ENCODE results near the gene PADI2.
A peak's percentile ranks its signal among the peaks of the same experiment; 100 is the strongest.

Gene PADI2

DNA sequence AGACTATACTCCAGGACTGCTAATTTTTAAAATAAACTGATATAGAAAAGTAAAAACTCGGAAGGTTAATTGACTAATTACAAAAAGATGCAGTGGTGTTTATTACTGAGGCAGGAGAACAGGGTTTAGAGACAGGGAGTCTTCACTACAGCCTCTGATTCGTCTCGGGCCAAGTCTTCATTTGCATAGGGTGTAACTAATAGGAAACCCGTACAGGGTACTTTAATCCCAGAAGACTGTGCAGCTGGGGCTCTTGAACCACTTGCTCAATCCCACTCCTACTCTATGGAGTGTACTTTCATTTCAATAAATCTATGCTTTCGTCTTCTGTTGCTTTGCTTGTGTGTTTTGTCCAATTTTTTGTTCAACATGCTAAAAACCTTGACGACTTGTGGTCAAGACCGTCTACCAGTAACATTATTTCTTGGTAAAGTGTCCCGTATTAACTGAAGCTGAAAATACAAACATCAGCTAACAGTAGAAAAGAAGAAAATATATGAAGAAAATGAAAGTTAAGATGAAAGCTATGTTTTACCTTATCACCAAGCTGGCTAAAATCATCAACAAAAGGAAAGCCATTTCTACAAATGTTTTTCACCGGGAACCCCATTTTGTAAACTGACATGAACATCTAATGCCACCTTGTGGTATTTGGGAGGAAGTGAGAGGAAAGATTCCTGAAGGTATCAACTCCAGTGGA, 73.5 kb downstream of the PADI2 start:
- 47% methylated on average over 3 of the region's 9 CpGs for WGBS (ENCODE audit: insufficient coverage)
- H3K27me3 ChIP-seq (replicated peaks in 2 of 5; ENCODE audit: control insufficient read depth in 4 of 5, insufficient read depth in 5 of 5, low read length in 4 of 5), result no peaks in the 10 kb centered on the region
- CTCF ChIA-PET, result interaction anchor here (0.6 to 11.0 kb wide), 17 partner anchors 13 to 428 kb away, joined by 3 to 167 read pairs (median 3); partner anchors contain the start of gene ATP13A2
- no peaks in the 10 kb centered on the region for H3K9me3 ChIP-seq (ENCODE audit: control extremely low read depth in 1 of 5, control insufficient read depth in 4 of 5, insufficient read depth in 2 of 5, low read depth in 1 of 5, low read length in 4 of 5)
- POLR2A ChIA-PET, result interaction anchor here (0.6 kb wide), 1 partner anchor 354 kb away, joined by 3 read pairs; no protein-coding TSS in a partner anchor
- peak; percentile 59 to 75 (median 70) for DNase-seq
- H3K27ac ChIP-seq (ENCODE audit: insufficient read depth in 1 of 2, low read depth in 1 of 2, low read length in 2 of 2, poor library complexity in 1 of 2, severe bottlenecking in 2 of 2), result no peak overlapping the region
- H3K4me3 ChIP-seq (ENCODE audit: control insufficient read depth in 1 of 7, extremely low read depth in 1 of 7, insufficient read depth in 4 of 7, low read depth in 2 of 7, low read length in 6 of 7), result peak overlapping the region in 2 of 7 experiments; percentile 28 to 52
- H3K36me3 ChIP-seq (ENCODE audit: control insufficient read depth in 4 of 4, insufficient read depth in 4 of 4, low read length in 3 of 4), result peaks cover 0 to 47% (median 39%) of the 10 kb centered on the region in 4 experiments
- H3K4me1 ChIP-seq (ENCODE audit: control extremely low read depth in 1 of 4, control insufficient read depth in 4 of 4, insufficient read depth in 4 of 4, low read length in 3 of 4), result peaks cover 0 to 4% (median 0%) of the 10 kb centered on the region in 4 experiments

DNA sequence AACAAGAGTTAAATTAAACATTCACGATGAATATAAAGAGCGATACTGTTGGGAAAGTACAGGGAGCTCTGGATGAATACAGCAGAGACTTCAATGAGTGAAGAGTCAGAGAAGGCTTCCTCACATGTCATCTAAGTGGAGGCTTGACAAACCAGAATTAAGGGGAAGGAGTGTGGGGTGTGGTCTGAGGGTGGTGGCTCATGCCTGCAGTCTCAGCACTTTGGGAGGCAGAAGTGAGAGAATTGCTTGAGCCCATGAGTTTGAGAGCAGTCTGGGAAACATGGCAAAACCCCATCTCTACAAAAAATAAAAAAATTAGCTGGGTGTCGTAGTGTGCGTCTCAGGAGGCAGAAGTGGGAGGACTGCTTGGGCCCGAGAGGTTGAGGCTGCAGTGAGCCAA, 74.1 kb downstream of the PADI2 start:
- Histone ChIP-seq H3K27me3 (replicated peaks in 2 of 5; ENCODE audit: control insufficient read depth in 4 of 5, insufficient read depth in 5 of 5, low read length in 4 of 5) (no peaks in the 10 kb centered on the region), H3K36me3 (ENCODE audit: control insufficient read depth in 4 of 4, insufficient read depth in 4 of 4, low read length in 3 of 4) (peaks cover 0 to 51% (median 39%) of the 10 kb centered on the region in 4 experiments), H3K27ac (ENCODE audit: insufficient read depth in 1 of 2, low read depth in 1 of 2, low read length in 2 of 2, poor library complexity in 1 of 2, severe bottlenecking in 2 of 2) (no peak overlapping the region), H3K4me1 (ENCODE audit: control extremely low read depth in 1 of 4, control insufficient read depth in 4 of 4, insufficient read depth in 4 of 4, low read length in 3 of 4) (peaks cover 0 to 4% (median 0%) of the 10 kb centered on the region in 4 experiments), H3K9me3 (ENCODE audit: control extremely low read depth in 1 of 5, control insufficient read depth in 4 of 5, insufficient read depth in 2 of 5, low read depth in 1 of 5, low read length in 4 of 5) (no peaks in the 10 kb centered on the region), H3K4me3 (ENCODE audit: control insufficient read depth in 1 of 7, extremely low read depth in 1 of 7, insufficient read depth in 4 of 7, low read depth in 2 of 7, low read length in 6 of 7) (no peak overlapping the region)
- ChIA-PET POLR2A (interaction anchor here (0.8 kb wide), 1 partner anchor 26 kb away, joined by 3 read pairs; no protein-coding TSS in a partner anchor), CTCF (interaction anchor here (1.1 to 11.0 kb wide), 11 partner anchors 12 to 95 kb away, joined by 3 to 167 read pairs (median 4); partner anchors contain the start of gene ATP13A2)
- no peak for DNase-seq
- 85% methylated on average over 2 of the region's 5 CpGs for WGBS (ENCODE audit: insufficient coverage)

DNA sequence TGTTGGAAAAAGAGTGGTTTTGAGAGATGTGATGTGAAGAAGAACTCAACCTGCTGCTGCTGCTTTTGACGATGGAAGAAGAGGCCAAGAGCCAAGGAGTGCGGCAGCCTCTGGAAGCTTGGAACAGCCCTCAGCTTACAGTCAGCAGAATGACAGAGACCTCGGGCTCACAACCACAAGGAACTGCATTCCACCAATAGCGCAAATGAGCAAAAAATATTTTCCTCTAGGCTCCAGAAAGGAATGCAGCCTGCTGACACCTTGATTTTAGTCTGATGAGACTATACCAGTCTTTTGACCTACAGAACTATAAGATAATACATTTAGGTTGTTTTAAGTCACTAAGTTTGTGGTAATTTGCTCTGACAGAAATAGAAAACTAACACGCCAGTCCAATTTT, 75.6 kb downstream of the PADI2 start:
- H3K27ac ChIP-seq (ENCODE audit: insufficient read depth in 1 of 2, low read depth in 1 of 2, low read length in 2 of 2, poor library complexity in 1 of 2, severe bottlenecking in 2 of 2), result no peak overlapping the region
- H3K9me3 ChIP-seq (ENCODE audit: control extremely low read depth in 1 of 5, control insufficient read depth in 4 of 5, insufficient read depth in 2 of 5, low read depth in 1 of 5, low read length in 4 of 5), result no peaks in the 10 kb centered on the region
- no peaks in the 10 kb centered on the region for H3K27me3 ChIP-seq (replicated peaks in 2 of 5; ENCODE audit: control insufficient read depth in 4 of 5, insufficient read depth in 5 of 5, low read length in 4 of 5)
- H3K4me1 ChIP-seq (ENCODE audit: control extremely low read depth in 1 of 4, control insufficient read depth in 4 of 4, insufficient read depth in 4 of 4, low read length in 3 of 4), result peaks cover 0 to 4% (median 0%) of the 10 kb centered on the region in 4 experiments
- DNase-seq, result no peak
- ChIA-PET CTCF (interaction anchor here (7.3 to 11.0 kb wide), 2 partner anchors 82 to 94 kb away, joined by 101 to 167 read pairs; no protein-coding TSS in a partner anchor), POLR2A (no interaction called here)
- WGBS (ENCODE audit: insufficient coverage), result 85% methylated on average over 3 of the region's 5 CpGs
- H3K4me3 ChIP-seq (ENCODE audit: control insufficient read depth in 1 of 7, extremely low read depth in 1 of 7, insufficient read depth in 4 of 7, low read depth in 2 of 7, low read length in 6 of 7), result no peak overlapping the region
- peaks cover 0 to 53% (median 40%) of the 10 kb centered on the region in 4 experiments for H3K36me3 ChIP-seq (ENCODE audit: control insufficient read depth in 4 of 4, insufficient read depth in 4 of 4, low read length in 3 of 4)

DNA sequence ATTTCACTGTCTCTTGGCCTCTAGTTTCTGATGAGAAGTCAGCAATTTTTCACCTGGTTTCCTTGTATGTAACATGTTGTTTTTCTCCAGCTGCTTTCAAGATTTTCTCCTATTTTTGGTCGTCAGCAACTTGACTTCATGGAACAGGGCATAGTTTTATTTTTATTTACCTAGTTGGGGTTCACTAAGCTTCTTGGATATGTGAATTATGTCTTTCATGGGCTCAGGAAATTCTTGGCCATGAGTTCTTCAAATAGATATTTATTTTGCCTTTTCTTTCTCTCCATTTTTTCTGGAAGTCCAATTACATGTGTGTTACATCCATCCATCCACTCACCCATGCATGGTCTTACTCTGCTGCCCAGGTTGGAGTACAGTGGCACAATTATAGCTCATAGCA, 79.1 kb downstream of the PADI2 start:
- H3K27ac ChIP-seq (ENCODE audit: insufficient read depth in 1 of 2, low read depth in 1 of 2, low read length in 2 of 2, poor library complexity in 1 of 2, severe bottlenecking in 2 of 2), result peak overlapping the region in 1 of 2 experiments; percentile 3
- POLR2A ChIA-PET, result interaction anchor here (0.7 kb wide), 1 partner anchor 93 kb away, joined by 3 read pairs; no protein-coding TSS in a partner anchor
- WGBS (ENCODE audit: insufficient coverage), result 100% methylated on average over 1 of the region's 1 CpG

DNA sequence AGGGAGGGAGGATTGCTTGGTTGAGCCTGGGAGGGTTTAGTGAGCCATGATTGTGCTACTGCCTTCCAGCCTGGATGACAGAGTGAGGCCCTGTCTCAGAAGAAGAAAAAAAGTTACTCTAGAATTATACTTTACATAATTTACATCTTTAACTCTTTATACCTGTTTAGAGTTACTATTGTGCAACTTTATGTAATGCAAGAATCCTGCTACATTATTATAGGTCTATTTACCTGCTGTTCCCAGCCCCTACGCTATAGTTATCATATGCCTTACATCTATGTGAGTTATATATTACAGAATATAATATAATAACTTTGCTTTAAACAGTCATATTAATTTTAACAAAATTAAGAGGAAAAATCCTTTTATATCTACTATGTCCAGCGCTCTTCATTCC, 79.7 kb downstream of the PADI2 start:
- 100% methylated on average over 1 of the region's 2 CpGs for WGBS (ENCODE audit: insufficient coverage)
- no peak overlapping the region for H3K4me3 ChIP-seq (ENCODE audit: control insufficient read depth in 1 of 7, extremely low read depth in 1 of 7, insufficient read depth in 4 of 7, low read depth in 2 of 7, low read length in 6 of 7)
- no peak for DNase-seq
- H3K36me3 ChIP-seq (ENCODE audit: control insufficient read depth in 4 of 4, insufficient read depth in 4 of 4, low read length in 3 of 4), result peaks cover 0 to 56% (median 34%) of the 10 kb centered on the region in 4 experiments
- H3K4me1 ChIP-seq (ENCODE audit: control extremely low read depth in 1 of 4, control insufficient read depth in 4 of 4, insufficient read depth in 4 of 4, low read length in 3 of 4), result no peaks in the 10 kb centered on the region
- H3K27ac ChIP-seq (ENCODE audit: insufficient read depth in 1 of 2, low read depth in 1 of 2, low read length in 2 of 2, poor library complexity in 1 of 2, severe bottlenecking in 2 of 2), result no peak overlapping the region
- no peaks in the 10 kb centered on the region for H3K9me3 ChIP-seq (ENCODE audit: control extremely low read depth in 1 of 5, control insufficient read depth in 4 of 5, insufficient read depth in 2 of 5, low read depth in 1 of 5, low read length in 4 of 5)
- ChIA-PET CTCF (interaction anchor here (1.2 kb wide), 1 partner anchor 37 kb away, joined by 3 read pairs; no protein-coding TSS in a partner anchor), POLR2A (no interaction called here)
- H3K27me3 ChIP-seq (replicated peaks in 2 of 5; ENCODE audit: control insufficient read depth in 4 of 5, insufficient read depth in 5 of 5, low read length in 4 of 5), result no peaks in the 10 kb centered on the region

More for the DNA sequence above, 79.1 kb downstream of the PADI2 start:
- H3K4me1 ChIP-seq (ENCODE audit: control extremely low read depth in 1 of 4, control insufficient read depth in 4 of 4, insufficient read depth in 4 of 4, low read length in 3 of 4), result no peaks in the 10 kb centered on the region
- H3K27me3 ChIP-seq (replicated peaks in 2 of 5; ENCODE audit: control insufficient read depth in 4 of 5, insufficient read depth in 5 of 5, low read length in 4 of 5), result no peaks in the 10 kb centered on the region
- no peaks in the 10 kb centered on the region for H3K9me3 ChIP-seq (ENCODE audit: control extremely low read depth in 1 of 5, control insufficient read depth in 4 of 5, insufficient read depth in 2 of 5, low read depth in 1 of 5, low read length in 4 of 5)
- DNase-seq, result no peak
- no peak overlapping the region for H3K4me3 ChIP-seq (ENCODE audit: control insufficient read depth in 1 of 7, extremely low read depth in 1 of 7, insufficient read depth in 4 of 7, low read depth in 2 of 7, low read length in 6 of 7)
- CTCF ChIA-PET, result interaction anchor here (1.2 to 11.0 kb wide), 3 partner anchors 37 to 88 kb away, joined by 3 to 167 read pairs (median 3); no protein-coding TSS in a partner anchor
- peaks cover 0 to 57% (median 38%) of the 10 kb centered on the region in 4 experiments for H3K36me3 ChIP-seq (ENCODE audit: control insufficient read depth in 4 of 4, insufficient read depth in 4 of 4, low read length in 3 of 4)

DNA sequence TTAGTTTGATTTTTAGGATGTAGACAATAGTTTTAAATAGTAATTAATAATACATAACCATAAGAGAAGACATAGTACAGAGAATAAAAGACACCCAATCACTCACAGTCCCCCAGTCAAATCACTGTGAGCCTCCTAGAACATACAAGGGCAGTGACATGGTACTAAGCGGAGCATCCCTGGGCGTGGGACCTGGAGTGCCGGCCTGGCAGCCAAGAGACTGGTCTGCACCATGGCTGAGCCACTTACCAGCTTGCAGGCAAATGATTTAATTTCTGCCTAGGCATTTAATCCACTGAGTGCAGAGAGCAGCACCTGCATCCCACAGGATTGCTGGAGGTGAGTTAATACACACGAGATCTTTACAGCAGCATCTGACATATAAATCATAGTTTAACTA, 85.8 kb downstream of the PADI2 start:
- no peak for DNase-seq
- Histone ChIP-seq H3K36me3 (ENCODE audit: control insufficient read depth in 4 of 4, insufficient read depth in 4 of 4, low read length in 3 of 4) (peaks cover 8 to 48% (median 32%) of the 10 kb centered on the region in 4 experiments), H3K27me3 (replicated peaks in 2 of 5; ENCODE audit: control insufficient read depth in 4 of 5, insufficient read depth in 5 of 5, low read length in 4 of 5) (no peaks in the 10 kb centered on the region), H3K4me3 (ENCODE audit: control insufficient read depth in 1 of 7, extremely low read depth in 1 of 7, insufficient read depth in 4 of 7, low read depth in 2 of 7, low read length in 6 of 7) (no peak overlapping the region), H3K4me1 (ENCODE audit: control extremely low read depth in 1 of 4, control insufficient read depth in 4 of 4, insufficient read depth in 4 of 4, low read length in 3 of 4) (no peaks in the 10 kb centered on the region), H3K27ac (ENCODE audit: insufficient read depth in 1 of 2, low read depth in 1 of 2, low read length in 2 of 2, poor library complexity in 1 of 2, severe bottlenecking in 2 of 2) (no peak overlapping the region), H3K9me3 (ENCODE audit: control extremely low read depth in 1 of 5, control insufficient read depth in 4 of 5, insufficient read depth in 2 of 5, low read depth in 1 of 5, low read length in 4 of 5) (no peaks in the 10 kb centered on the region)
- ChIA-PET POLR2A (no interaction called here), CTCF (interaction anchor here (1.0 to 4.3 kb wide), 5 partner anchors 12 to 413 kb away, joined by 3 to 17 read pairs (median 4); no protein-coding TSS in a partner anchor)
- 100% methylated on average over 4 of the region's 4 CpGs for WGBS (ENCODE audit: insufficient coverage)

DNA sequence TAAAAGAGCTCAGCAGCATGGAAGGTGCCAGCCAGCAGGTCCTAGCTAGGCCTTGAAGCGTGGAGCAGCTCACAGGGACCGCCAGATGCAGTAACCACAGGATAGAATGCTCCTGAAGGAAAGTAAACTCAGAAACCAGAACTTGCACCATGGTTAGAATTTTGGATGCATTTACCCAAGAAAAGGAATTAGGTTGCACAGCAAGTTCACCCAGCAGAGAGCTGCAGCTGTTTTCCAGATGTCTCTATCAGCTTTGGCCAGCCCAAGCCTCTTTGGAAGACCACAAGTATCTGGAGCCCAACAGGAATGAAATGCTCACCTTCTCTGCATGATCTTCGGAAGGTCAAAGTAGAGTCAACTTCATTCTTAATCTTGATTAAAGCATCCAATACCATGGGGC, 86.5 kb downstream of the PADI2 start:
- no peaks in the 10 kb centered on the region for H3K9me3 ChIP-seq (ENCODE audit: control extremely low read depth in 1 of 5, control insufficient read depth in 4 of 5, insufficient read depth in 2 of 5, low read depth in 1 of 5, low read length in 4 of 5)
- no peaks in the 10 kb centered on the region for H3K4me1 ChIP-seq (ENCODE audit: control extremely low read depth in 1 of 4, control insufficient read depth in 4 of 4, insufficient read depth in 4 of 4, low read length in 3 of 4)
- no peak for DNase-seq
- H3K27ac ChIP-seq (ENCODE audit: insufficient read depth in 1 of 2, low read depth in 1 of 2, low read length in 2 of 2, poor library complexity in 1 of 2, severe bottlenecking in 2 of 2), result no peak overlapping the region
- WGBS (ENCODE audit: insufficient coverage), result 100% methylated on average over 2 of the region's 3 CpGs
- ChIA-PET CTCF (interaction anchor here (1.0 to 4.3 kb wide), 4 partner anchors 11 to 412 kb away, joined by 3 to 17 read pairs (median 8); no protein-coding TSS in a partner anchor), POLR2A (no interaction called here)
- H3K4me3 ChIP-seq (ENCODE audit: control insufficient read depth in 1 of 7, extremely low read depth in 1 of 7, insufficient read depth in 4 of 7, low read depth in 2 of 7, low read length in 6 of 7), result no peak overlapping the region
- no peaks in the 10 kb centered on the region for H3K27me3 ChIP-seq (replicated peaks in 2 of 5; ENCODE audit: control insufficient read depth in 4 of 5, insufficient read depth in 5 of 5, low read length in 4 of 5)
- peaks cover 8 to 53% (median 35%) of the 10 kb centered on the region in 4 experiments for H3K36me3 ChIP-seq (ENCODE audit: control insufficient read depth in 4 of 4, insufficient read depth in 4 of 4, low read length in 3 of 4)
